OCI-LY3 (cell line): ENCODE results near the gene BCKDK.

Experiments
- H2AFZ ChIP-seq: fragments of 200-600, 300-600 bp; shearing (Covaris generic); 2 replicates; pipeline ENCODE4 v1.6.0; 2014; ENCODE audit warnings: antibody characterized with exemption, low read depth, low read length
- H3K27ac ChIP-seq: fragments of 200-600, 300-600 bp; sonication (generic); 2 replicates; pipeline ENCODE4 v1.5.1; 2014; ENCODE audit warnings: mild to moderate bottlenecking, low read length, moderate library complexity, mixed read lengths
- H3K27me3 ChIP-seq: fragments of 200-600, 300-600 bp; sonication (generic); 2 replicates; pipeline ENCODE4 v1.6.1; 2014; ENCODE audit warnings: low read depth, low read length, mixed read lengths
- H3K36me3 ChIP-seq: fragments of 200-600, 300-600 bp; sonication (generic); replicated peaks from 2 replicates; pipeline ENCODE3; 2014; ENCODE audit warnings: low read depth, low read length, mixed read lengths
- H3K4me1 ChIP-seq: fragments of 300-600, 200-600 bp; sonication (generic); 2 replicates; pipeline ENCODE4 v1.6.1; 2014; ENCODE audit warnings: low read length, mixed read lengths
- H3K4me2 ChIP-seq: fragments of 200-600, 300-600 bp; sonication (generic); 2 replicates; pipeline ENCODE4 v1.6.1; 2014; ENCODE audit warnings: low read length, mixed read lengths
- H3K4me3 ChIP-seq: fragments of 300-600, 200-600 bp; sonication (generic); 2 replicates; pipeline ENCODE4 v1.5.1; 2014; ENCODE audit warnings: antibody characterized with exemption, mild to moderate bottlenecking, low read length, moderate library complexity
- H3K79me2 ChIP-seq: fragments of 300-600, 200-600 bp; shearing (Covaris generic); 2 replicates; pipeline ENCODE4 v1.6.1; 2014; ENCODE audit warnings: mild to moderate bottlenecking, low read length, mixed read lengths
- H3K9ac ChIP-seq: fragments of 300-600, 200-600 bp; shearing (Covaris generic); 2 replicates; pipeline ENCODE4 v1.6.0; 2014; ENCODE audit warnings: mild to moderate bottlenecking, low read length, moderate library complexity
- H3K9me3 ChIP-seq: fragments of 200-600, 300-600 bp; shearing (Covaris generic); 2 replicates; pipeline ENCODE4 v1.6.1; 2014; ENCODE audit warnings: low read length, mixed read lengths; ENCODE audit not compliant: insufficient read depth
- H4K20me1 ChIP-seq: fragments of 200-600, 300-600 bp; sonication (generic); 2 replicates; pipeline ENCODE4 v1.6.1; 2016; ENCODE audit warnings: low read length, mixed read lengths; ENCODE audit not compliant: insufficient read depth
- EZH2phosphoT487 ChIP-seq: fragments of 200-600 bp; shearing (Covaris generic); IDR thresholded peaks from 2 replicates; pipeline ENCODE4 v1.6.1; 2018; ENCODE audit warnings: antibody characterized with exemption, mixed run types, low read depth
- TF ChIP-seq, protein P1 (sequence below): fragments of 200-600, 300-600 bp; sonication (generic); IDR thresholded peaks from 2 replicates; pipeline ENCODE4 v1.5.1; 2014; ENCODE audit warnings: antibody characterized with exemption, low read length, low read depth

Gene BCKDK

DNA sequence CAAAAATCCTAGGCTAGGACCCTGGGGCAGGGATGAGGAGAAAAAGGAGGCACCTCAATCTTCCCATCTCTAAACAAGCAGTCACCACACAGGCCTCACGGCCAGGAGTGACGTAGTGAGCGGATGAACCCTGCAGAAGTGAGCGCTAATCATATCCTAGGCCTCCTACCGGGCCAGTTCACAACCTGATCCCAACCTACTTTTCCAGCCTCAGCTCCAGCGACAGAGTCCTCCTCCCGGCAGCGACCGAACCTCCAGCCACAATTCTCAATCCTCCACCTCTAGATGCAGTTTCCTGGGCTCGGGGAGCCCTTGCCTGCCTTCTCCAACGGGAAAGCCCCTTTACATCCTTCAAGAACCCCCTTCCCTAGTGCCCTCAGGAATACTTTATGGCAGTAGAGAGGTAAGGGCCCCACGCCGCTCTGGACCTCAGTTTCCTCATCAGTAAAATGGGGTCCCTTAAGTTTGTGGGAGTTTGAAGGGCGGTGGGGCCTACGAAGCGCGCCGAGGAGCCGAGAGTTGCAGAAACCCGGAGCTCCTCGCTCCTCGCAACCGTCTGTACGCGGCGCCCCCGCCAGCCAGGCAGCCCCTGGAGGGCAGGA, 35.5 kb upstream of the BCKDK start:
- H2AFZ ChIP-seq = peak overlapping the region; percentile 81
- H3K4me2 ChIP-seq = peak overlapping the region; percentile 98
- no peaks in the 10 kb centered on the region for H3K9me3 ChIP-seq
- peak overlapping the region; percentile 96 for H3K9ac ChIP-seq
- peaks cover 74% of the 10 kb centered on the region for H3K79me2 ChIP-seq
- H3K27ac ChIP-seq = peak overlapping the region; percentile 83
- H3K36me3 ChIP-seq = peaks cover 5% of the 10 kb centered on the region
- 0 out of 2 replicates have a peak, but pooled peaks cover 2% of the 10 kb centered on the region for H4K20me1 ChIP-seq
- no peaks in the 10 kb centered on the region for H3K27me3 ChIP-seq
- peak overlapping the region; percentile 99 for H3K4me3 ChIP-seq
- peaks cover 16% of the 10 kb centered on the region for H3K4me1 ChIP-seq
- TF ChIP-seq, protein P1, sequence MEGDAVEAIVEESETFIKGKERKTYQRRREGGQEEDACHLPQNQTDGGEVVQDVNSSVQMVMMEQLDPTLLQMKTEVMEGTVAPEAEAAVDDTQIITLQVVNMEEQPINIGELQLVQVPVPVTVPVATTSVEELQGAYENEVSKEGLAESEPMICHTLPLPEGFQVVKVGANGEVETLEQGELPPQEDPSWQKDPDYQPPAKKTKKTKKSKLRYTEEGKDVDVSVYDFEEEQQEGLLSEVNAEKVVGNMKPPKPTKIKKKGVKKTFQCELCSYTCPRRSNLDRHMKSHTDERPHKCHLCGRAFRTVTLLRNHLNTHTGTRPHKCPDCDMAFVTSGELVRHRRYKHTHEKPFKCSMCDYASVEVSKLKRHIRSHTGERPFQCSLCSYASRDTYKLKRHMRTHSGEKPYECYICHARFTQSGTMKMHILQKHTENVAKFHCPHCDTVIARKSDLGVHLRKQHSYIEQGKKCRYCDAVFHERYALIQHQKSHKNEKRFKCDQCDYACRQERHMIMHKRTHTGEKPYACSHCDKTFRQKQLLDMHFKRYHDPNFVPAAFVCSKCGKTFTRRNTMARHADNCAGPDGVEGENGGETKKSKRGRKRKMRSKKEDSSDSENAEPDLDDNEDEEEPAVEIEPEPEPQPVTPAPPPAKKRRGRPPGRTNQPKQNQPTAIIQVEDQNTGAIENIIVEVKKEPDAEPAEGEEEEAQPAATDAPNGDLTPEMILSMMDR = no peak
- TF ChIP-seq EZH2phosphoT487 = no peak

DNA sequence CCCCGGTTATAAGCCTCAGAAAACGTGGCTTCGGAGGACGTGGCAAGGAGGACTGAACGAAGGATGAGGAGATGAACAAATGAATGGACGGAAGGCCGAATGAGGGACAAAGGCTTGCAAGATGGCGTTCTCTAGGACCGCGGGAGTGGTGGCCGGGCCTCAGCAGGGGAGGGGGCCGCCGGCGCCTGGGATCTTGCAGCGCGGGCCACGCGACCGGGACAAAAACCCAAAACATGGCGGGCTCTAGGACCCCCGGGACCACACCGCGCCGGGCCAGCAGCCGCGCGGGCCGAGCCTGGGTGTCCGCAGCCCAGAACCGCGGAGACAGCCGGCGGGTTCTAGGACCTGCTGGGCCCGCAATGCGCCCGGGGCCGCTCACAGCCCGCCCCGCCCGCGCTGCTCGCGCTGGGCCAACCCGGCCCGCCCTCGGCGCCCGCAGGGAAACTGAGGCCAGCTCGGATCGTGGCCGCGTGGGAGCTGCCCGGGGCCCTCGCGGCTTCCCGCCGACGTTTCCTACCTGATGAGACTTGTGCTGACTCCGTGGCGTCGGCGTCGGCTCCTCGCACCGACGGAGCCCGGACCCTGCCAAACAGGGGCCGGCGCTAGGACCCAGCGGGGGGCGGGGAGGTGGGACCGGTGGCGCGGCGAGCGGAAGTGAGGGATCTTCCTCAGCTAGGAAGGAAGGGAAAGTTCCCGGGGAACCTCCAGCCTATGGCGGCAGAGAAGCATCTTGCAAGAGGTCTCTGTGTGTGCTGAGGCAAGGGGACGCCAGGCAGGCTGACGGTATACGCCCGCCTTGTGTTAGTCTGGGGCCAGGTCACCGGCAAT, 34.8 kb upstream of the BCKDK start:
- peaks cover 12% of the 10 kb centered on the region for H3K36me3 ChIP-seq
- peak overlapping the region; percentile 82 for H2AFZ ChIP-seq
- H3K9me3 ChIP-seq = no peaks in the 10 kb centered on the region
- peaks cover 71% of the 10 kb centered on the region for H3K79me2 ChIP-seq
- TF ChIP-seq, protein P1 = no peak
- TF ChIP-seq EZH2phosphoT487 = no peak
- H3K27me3 ChIP-seq = no peaks in the 10 kb centered on the region
- peak overlapping the region; percentile 96 for H3K9ac ChIP-seq
- peaks cover 16% of the 10 kb centered on the region for H3K4me1 ChIP-seq
- H4K20me1 ChIP-seq = no peaks in the 10 kb centered on the region
- peak overlapping the region; percentile 83 for H3K27ac ChIP-seq
- H3K4me3 ChIP-seq = peak overlapping the region; percentile 99
- peak overlapping the region; percentile 98 for H3K4me2 ChIP-seq

DNA sequence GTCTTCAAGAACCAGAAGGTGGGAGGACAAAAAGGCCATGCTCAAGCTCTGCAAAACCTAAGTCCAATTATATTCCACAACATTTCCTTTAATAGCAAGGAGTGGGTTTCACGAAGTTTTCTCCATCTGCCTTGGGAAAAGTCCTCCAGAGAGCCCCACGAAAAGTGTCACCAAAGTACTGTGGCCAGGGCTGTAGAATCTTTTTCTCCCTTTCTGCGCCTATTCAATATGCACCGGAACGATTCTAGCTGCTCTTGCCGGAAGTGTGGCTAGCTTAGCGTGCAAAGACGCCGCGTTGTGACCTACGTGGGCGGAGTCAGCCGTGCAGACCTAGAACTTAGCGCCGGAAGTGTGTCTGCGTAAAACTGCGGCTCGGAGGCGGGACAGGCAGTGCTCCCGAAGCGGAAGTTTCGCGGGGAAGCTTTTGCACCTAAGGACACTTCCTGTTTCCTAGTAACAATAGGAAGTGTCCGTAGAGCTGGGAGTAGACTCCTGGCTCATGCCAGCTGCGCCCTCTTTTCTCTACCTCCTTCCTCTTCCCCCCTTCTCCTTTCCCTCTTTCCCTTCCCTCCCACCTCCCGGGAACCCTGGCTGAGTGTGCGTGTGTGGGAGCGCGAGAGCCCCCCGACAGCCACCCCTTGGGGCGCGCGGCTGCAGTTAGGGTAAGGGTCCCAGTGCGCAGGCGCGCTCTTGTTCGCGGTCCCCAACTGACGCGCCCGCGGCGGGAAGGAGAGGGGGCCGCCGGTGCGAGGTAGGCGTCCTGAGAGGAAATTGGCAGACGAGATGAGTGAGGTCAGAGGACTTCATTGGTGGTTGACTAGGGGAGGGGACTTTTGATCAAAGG, 34.0 kb upstream of the BCKDK start, which contains the start of the genes ZNF646 and ZNF668:
ZNF646 (plus strand) TSS at position 453 of the 844 bp plus-strand sequence. CDS start 1,903 bp downstream, outside the sequence.
ZNF668 (minus strand) TSS at position 271 of the 844 bp plus-strand sequence. CDS start 9,781 bp downstream, outside the sequence.
- no peak for TF ChIP-seq EZH2phosphoT487
- TF ChIP-seq, protein P1 = no peak
- Histone ChIP-seq H3K36me3 (peaks cover 17% of the 10 kb centered on the region), H3K27ac (peak within 1 kb of the TSS; percentile 83), H3K4me3 (peak within 1 kb of the TSS; percentile 99), H4K20me1 (0 out of 2 replicates have a peak, but pooled peaks cover 3% of the 10 kb centered on the region), H2AFZ (peak within 1 kb of the TSS; percentile 82), H3K4me1 (peaks cover 16% of the 10 kb centered on the region), H3K9me3 (no peaks in the 10 kb centered on the region), H3K79me2 (peaks cover 65% of the 10 kb centered on the region), H3K4me2 (peak within 1 kb of the TSS; percentile 98), H3K27me3 (no peaks in the 10 kb centered on the region), H3K9ac (peak within 1 kb of the TSS; percentile 96)
